ENCODE results near the gene CELF5.

DNA sequence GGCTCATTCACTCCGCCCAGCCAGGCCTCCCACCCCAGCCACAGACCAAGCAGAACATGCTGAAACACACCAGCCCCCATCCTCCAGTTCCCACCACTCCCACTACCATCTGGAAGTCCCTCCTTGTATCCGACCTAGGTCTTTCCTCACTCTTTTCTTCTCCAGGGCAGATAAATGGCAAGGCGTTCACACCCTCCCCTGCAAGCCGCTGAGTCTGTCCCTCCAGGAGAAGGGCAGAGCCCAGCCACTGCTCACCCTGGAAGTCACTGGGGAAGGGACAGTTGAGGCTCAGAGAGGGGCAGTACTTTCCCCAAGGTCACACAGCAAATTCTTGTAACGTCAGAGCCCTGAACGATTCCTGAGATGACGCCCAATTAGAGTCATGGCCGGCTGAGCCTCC, 96.4 kb downstream of the CELF5 start:
- TF ChIP-seq CTCF (IDR thresholded peaks at IDR 0.05 in 8 of 11, conservative IDR thresholded peaks at IDR 0.05 in 3 of 11) (no peak), POLR2A (IDR thresholded peaks at IDR 0.05) (no peak)
